ENCODE results near the gene RWDD1. TPM values are rescaled to one million over a fixed set of nuclear protein-coding genes. Genes with fewer than 3 reads are reported as not detected.

The RWDD1 gene
- total and polyA plus RNA-seq, 2 of the 13 experiments (the other 11 are each of a cell fraction or from before 2014, with no cell fraction given): 27.4 to 67.1 TPM

DNA sequence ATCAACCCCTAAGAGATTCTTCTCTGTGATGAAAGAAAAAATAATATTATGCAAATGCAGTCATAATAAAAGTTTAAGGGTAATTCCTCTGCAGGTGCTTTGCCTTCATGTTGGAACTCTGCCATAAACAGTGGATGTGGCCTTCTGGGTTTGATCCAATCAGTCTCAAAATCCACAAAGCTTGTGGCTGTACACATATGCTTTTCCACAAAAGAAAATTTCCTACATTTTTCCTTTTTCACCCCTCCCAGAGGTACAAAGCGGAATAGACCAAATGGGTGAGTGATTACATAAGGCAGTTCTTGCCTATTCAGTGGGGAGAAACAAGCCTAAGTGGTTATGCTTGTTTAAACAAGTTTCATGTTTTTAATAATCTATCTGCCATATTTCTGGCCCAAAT is 43.2 kb upstream of the RWDD1 start:
- WGBS (ENCODE audit: low lambda C conversion rate): 68% methylated on average over 1 of the region's 1 CpG
- no TSS peak for BruUV-seq (replicated peaks)

DNA sequence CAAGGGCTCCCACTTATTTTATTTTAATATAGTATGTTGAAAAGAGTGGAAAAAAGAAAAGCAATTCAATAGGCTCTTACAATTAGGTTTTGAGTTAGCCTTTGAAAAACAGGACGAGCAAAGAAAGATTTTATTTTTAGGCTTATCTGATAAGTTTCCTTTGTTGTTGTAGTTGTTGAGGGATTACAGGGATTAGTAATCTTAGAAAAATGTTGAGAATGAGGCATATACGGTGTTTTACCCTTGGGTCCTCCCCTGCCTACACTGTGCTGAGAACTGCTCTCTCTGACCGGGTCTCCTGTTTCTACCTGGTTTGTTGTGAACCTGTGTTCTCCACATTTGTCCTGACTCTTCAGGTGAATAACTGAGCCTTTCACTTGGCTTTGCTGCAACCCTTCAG is 42.5 kb upstream of the RWDD1 start:
- H3K9me3 ChIP-seq (ENCODE audit: low read length): no peaks in the 10 kb centered on the region
- no TSS peak for BruUV-seq (replicated peaks)
- H3K4me2 ChIP-seq (ENCODE audit: low read depth, low read length): no peak overlapping the region
- in situ Hi-C loops (cut with HindIII; ENCODE audit: extremely low pct_ligation_motif_present, low pct_unique_long_range_greater_than_20kb) (no loop called here), intact Hi-C loops (cut with micrococcal nuclease; ENCODE audit: unreplicated experiment) (no loop called here)
- no peak overlapping the region for H2AFZ ChIP-seq (ENCODE audit: low read length)
- peaks cover 0 to 6% of the 10 kb centered on the region in 2 experiments; a peak in 1 of 5 replicates for H3K27me3 ChIP-seq (ENCODE audit: control insufficient read depth in 1 of 2, insufficient read depth in 2 of 2, low read length in 2 of 2)
- H3K79me2 ChIP-seq (ENCODE audit: insufficient read depth, low read length): no peaks in the 10 kb centered on the region
- ChIA-PET CTCF (ENCODE audit: low intra/inter-chr PET ratio, low total read pairs) (no interaction called here), POLR2A (no interaction called here)
- DNase-seq (ENCODE audit: low spot score) (peak; percentile 20), ATAC-seq (peak; percentile 58), FAIRE-seq (no peak)
- no peaks in the 10 kb centered on the region for H3K36me3 ChIP-seq (replicated peaks in 1 of 2; ENCODE audit: control insufficient read depth in 1 of 2, insufficient read depth in 2 of 2, low read length in 2 of 2)
- H3K9ac ChIP-seq (ENCODE audit: insufficient read depth, low read depth, low read length): no peak overlapping the region
- H3K4me1 ChIP-seq (ENCODE audit: insufficient read depth, low read length): peaks cover 8% of the 10 kb centered on the region; the same call in 1 of the 2 replicates
- H3K4me3 ChIP-seq (replicated peaks in 1 of 3; ENCODE audit: insufficient read depth in 1 of 3, low read depth in 2 of 3, low read length in 3 of 3): no peak overlapping the region
- 4% methylated on average over 3 of the region's 3 CpGs for WGBS (ENCODE audit: low lambda C conversion rate)
- TF ChIP-seq SOX13 (IDR thresholded peaks at IDR 0.05) (no peak), SOX13 (CRISPR knock-in tag; conservative IDR thresholded peaks at IDR 0.05 in 1 of 2, IDR thresholded peaks at IDR 0.05 in 1 of 2) (peak in 1 of 2 experiments; percentile 59; a peak in 1 of 4 replicates), FOSL1 (CRISPR knock-in tag; IDR thresholded peaks at IDR 0.05; ENCODE audit: borderline replicate concordance) (0 out of 2 replicates have a peak, but pooled peaks have one; percentile 26), ZC3H4 (CRISPR knock-in tag; IDR thresholded peaks at IDR 0.05; ENCODE audit: borderline replicate concordance) (no peak)
- no peaks in the 10 kb centered on the region for H4K20me1 ChIP-seq (ENCODE audit: insufficient read depth, low read length)
- H3K27ac ChIP-seq (ENCODE audit: extremely low read length, insufficient read depth, low read length): no peak overlapping the region

More for the DNA sequence above, 43.2 kb upstream of the RWDD1 start:
- H3K4me3 ChIP-seq (replicated peaks in 1 of 3; ENCODE audit: insufficient read depth in 1 of 3, low read depth in 2 of 3, low read length in 3 of 3): no peak overlapping the region
- no peaks in the 10 kb centered on the region for H3K9me3 ChIP-seq (ENCODE audit: low read length)
- H3K27ac ChIP-seq (ENCODE audit: extremely low read length, insufficient read depth, low read length): no peak overlapping the region
- no peak overlapping the region for H2AFZ ChIP-seq (ENCODE audit: low read length)
- ChIA-PET POLR2A (no interaction called here), CTCF (ENCODE audit: low intra/inter-chr PET ratio, low total read pairs) (no interaction called here)
- peaks cover 8% of the 10 kb centered on the region; the same call in 1 of the 2 replicates for H3K4me1 ChIP-seq (ENCODE audit: insufficient read depth, low read length)
- H3K36me3 ChIP-seq (replicated peaks in 1 of 2; ENCODE audit: control insufficient read depth in 1 of 2, insufficient read depth in 2 of 2, low read length in 2 of 2): no peaks in the 10 kb centered on the region
- TF ChIP-seq ZNF430 (CRISPR knock-in tag; IDR thresholded peaks at IDR 0.05) (no peak), SALL2 (CRISPR knock-in tag; IDR thresholded peaks at IDR 0.05) (no peak), ZKSCAN1 (IDR thresholded peaks at IDR 0.05; ENCODE audit: low read length) (no peak), ZNF598 (CRISPR knock-in tag; IDR thresholded peaks at IDR 0.05; ENCODE audit: borderline replicate concordance) (no peak), CBX5 (CRISPR knock-in tag; IDR thresholded peaks at IDR 0.05; ENCODE audit: borderline replicate concordance) (no peak)
- TF ChIP-seq, protein P1, sequence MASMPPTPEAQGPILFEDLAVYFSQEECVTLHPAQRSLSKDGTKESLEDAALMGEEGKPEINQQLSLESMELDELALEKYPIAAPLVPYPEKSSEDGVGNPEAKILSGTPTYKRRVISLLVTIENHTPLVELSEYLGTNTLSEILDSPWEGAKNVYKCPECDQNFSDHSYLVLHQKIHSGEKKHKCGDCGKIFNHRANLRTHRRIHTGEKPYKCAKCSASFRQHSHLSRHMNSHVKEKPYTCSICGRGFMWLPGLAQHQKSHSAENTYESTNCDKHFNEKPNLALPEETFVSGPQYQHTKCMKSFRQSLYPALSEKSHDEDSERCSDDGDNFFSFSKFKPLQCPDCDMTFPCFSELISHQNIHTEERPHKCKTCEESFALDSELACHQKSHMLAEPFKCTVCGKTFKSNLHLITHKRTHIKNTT (CRISPR knock-in tag; IDR thresholded peaks at IDR 0.05): no peak
- H3K9ac ChIP-seq (ENCODE audit: insufficient read depth, low read depth, low read length): no peak overlapping the region
- no peaks in the 10 kb centered on the region for H4K20me1 ChIP-seq (ENCODE audit: insufficient read depth, low read length)
- ATAC-seq (no peak), DNase-seq (ENCODE audit: low spot score) (no peak), FAIRE-seq (no peak)
- in situ Hi-C loops (cut with HindIII; ENCODE audit: extremely low pct_ligation_motif_present, low pct_unique_long_range_greater_than_20kb) (no loop called here), intact Hi-C loops (cut with micrococcal nuclease; ENCODE audit: unreplicated experiment) (no loop called here)
- H3K27me3 ChIP-seq (ENCODE audit: control insufficient read depth in 1 of 2, insufficient read depth in 2 of 2, low read length in 2 of 2): no peaks in the 10 kb centered on the region; a peak in 1 of 5 replicates
- H3K4me2 ChIP-seq (ENCODE audit: low read depth, low read length): no peak overlapping the region
- no peaks in the 10 kb centered on the region for H3K79me2 ChIP-seq (ENCODE audit: insufficient read depth, low read length)

Data from HepG2 (cell line).